K562 treated with DMSO at 1 percent for 48 hours (cell line): ENCODE data around the gene SMARCD3. TPM values are rescaled to one million over a fixed set of nuclear protein-coding genes. Genes with fewer than 3 reads are reported as not detected.

Source experiments
- total RNA-seq: library from RNA; unstranded; fragments of 300-600 nt; gene quantifications from 2 replicates; pipeline ENCODE4 v1.2.3, GENCODE V29; 2022; ENCODE audit warnings: low replicate concordance; ENCODE audit errors: extremely low read depth

The SMARCD3 gene
- not detected in 2 replicates for total RNA-seq

DNA sequence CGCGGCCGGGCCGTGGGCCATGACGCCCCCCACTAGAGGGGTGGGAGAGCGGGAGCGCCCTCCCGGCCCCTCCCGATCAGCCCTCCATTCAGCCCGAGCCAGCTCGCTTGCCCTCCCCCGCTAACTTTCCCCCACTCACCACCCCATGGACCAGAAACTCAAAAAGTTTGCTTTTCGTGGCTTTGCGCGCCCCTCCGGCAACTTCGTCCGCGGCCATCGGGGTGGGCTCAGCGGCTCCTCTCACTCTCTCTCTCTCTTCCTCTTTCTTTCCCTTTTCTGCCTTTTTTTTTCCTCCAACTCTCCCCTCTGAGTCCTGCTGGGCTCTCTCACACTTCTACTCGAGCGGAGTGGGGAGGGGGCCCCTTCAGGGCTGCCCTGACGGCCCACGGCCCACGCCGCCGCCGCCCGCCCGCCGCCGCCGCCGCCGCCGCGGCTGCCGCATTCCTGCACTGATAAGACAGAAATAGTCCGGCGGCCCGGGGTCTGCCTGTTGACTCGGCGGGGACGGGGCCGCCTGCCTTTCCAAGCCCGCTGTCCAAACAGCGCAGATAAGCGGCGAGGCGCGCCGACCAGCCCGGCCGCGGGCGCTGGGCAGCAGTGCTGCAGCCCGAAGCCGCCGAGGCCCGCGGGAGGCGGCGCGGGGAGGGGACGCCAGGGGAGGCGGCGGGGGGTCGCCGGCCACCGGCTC, at the start of gene SMARCD3:
SMARCD3 (minus strand) TSS at position 349 of the 688 bp plus-strand sequence; CDS start at position 217, 132 bp downstream.

DNA sequence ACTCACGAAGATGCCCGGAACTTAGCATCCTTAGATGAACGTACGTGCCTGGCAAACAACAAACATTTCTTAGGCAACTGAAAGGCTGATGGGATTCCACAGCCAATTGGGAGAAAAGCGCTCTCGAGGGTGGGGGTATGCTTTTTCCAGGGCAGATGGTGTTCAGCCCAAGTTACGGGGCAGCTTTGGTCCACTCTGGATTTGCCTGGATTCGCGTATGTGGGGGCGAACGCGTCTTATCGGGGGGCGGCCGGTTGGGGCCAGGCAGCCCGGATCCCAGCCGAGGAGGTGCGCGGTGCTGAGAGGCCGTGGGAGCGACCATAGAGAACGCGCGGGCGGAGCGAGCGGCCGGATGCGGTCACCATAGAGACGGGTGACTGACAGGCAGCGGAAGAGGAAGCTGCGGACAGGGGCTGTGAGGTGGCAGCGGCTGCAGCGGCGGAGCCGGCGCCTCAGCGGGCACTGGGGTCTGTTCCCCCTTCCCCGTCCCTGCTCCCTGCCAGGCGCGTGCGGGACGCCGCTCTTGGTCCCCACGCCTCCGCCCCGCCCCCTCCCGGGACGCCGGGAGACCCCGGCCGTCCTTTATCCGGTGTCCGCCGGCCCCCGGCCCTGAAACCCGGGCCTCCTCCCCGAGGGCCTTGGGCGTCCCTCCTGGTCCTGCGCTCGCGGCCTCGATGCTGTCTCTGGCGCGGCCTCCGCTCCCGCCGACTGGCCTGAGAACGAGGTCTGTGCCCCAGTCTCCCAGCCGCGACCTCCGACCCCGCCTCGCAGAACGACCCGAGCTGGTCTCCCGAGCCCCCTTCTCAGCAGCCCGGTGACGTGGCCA, 16.2 kb downstream of the SMARCD3 start, which contains the start of gene CHPF2:
CHPF2 (plus strand) TSS at position 393 of the 826 bp plus-strand sequence. CDS start 1,529 bp downstream, outside the sequence.

DNA sequence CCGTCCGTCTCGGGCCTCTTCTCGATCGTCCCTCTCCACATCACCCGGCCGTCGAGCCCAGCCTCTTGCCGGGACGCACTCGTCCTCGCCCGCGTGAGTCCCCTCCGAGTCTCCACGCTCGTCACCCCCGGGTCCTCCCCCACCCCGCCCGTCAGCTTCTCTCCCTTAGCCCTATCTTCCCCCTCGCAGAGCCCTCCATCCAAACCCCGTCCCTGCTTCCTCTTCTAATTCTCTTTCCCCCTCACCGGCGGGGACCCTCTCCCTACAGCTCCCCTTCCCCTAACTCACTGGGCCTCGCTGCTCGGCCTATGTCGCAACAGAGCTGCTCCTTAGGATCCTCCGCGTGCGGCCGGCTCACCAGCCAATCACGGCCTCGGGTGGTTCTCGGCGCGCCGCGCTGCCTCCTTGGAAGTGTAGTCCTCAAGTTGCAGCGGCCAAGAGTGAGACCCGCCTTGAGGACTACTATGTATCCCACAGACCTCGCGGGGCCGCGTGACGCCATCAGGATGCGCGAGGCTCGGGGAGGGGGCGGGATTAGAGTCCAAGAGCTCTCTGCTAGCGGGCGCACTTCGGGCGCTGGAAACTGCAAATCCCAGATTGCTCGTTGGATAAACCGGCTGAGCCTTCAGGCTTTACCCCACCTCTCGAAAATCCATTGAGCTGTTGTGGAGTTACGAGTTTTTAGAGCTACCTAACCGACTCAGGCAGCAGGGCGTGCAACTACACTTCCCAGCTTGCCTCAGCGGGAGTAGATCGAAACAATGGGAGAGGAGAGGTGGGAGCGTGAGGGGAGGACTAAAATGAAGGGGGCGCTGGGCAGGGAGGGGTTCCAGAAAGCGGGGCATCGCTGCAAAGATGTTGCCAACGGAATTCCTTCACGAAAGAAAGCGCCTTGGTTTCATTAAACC, 21.4 kb downstream of the SMARCD3 start, which contains the start of gene ABCF2:
ABCF2 (minus strand) TSS at position 331 of the 908 bp plus-strand sequence. CDS start 747 bp downstream, outside the sequence.

DNA sequence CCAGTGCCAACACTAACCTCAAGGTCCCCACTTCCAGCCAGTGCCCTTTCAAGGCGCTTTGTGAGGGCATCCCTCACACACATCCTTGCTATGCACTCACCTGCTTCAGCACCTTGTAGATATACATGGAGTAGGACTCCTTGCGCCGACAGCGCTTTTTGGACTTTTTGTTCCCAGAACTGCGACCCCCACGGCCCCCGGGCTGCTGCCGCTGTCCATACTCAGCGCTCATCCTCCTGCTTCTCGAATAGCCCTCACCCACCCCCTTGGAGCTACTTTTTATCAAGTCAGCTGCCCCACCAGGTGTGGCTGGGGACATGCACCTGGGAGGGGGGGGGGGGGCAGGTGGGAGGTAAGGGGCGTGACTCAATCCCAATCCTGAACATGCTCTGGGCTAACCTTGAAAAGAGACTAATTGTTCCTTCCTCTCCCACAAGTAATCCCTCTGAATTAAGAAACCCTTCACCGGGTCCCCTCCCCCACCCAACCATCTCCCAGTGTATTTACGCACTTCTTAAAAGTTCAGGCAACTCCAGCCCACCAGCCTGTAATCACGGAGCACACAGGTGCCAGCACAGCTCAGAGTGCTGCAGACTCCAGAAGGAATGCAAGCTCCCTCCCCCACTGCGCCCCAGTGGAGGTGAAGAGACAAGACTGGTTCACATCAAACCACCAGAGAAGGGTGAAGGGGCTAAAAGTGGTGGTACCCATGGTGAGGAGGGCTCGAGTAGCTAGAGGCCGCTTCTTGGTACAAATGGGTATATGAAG, 38.2 kb downstream of the SMARCD3 start, which contains the start of gene H2BK1:
H2BK1 (minus strand) TSS at position 402 of the 768 bp plus-strand sequence; CDS start at position 232, 170 bp downstream.

Other genes with a start within 250 kb of the SMARCD3 start
- not detected in 2 replicates for gene ATG9B, start 224.2 kb downstream of the SMARCD3 start, total RNA-seq
- gene ABCB8, start 220.2 kb downstream of the SMARCD3 start, total RNA-seq, result not detected in 2 replicates
- not detected in 2 replicates for gene ASIC3, start 200.2 kb downstream of the SMARCD3 start, total RNA-seq
- gene CDK5, start 190.8 kb downstream of the SMARCD3 start, total RNA-seq, result not detected in 2 replicates
- gene SLC4A2, start 189.1 kb downstream of the SMARCD3 start, total RNA-seq, result 232 TPM in 1 of 2 replicates, not detected in the other
- not detected in 2 replicates for gene FASTK, start 167.9 kb downstream of the SMARCD3 start, total RNA-seq
- gene TMUB1, start 165.2 kb downstream of the SMARCD3 start, total RNA-seq, result not detected in 2 replicates
- not detected in 2 replicates for gene AGAP3, start 162.2 kb downstream of the SMARCD3 start, total RNA-seq
- gene GBX1, start 81.0 kb downstream of the SMARCD3 start, total RNA-seq, result not detected in 2 replicates
- not detected in 2 replicates for gene ASB10, start 61.4 kb downstream of the SMARCD3 start, total RNA-seq
- gene H2BK1, start 38.2 kb downstream of the SMARCD3 start, total RNA-seq, result not detected in 2 replicates
- gene ABCF2, start 21.5 kb downstream of the SMARCD3 start, total RNA-seq, result not detected in 2 replicates
- gene CHPF2, start 16.2 kb downstream of the SMARCD3 start, total RNA-seq, result not detected in 2 replicates
- gene NUB1, start 93.1 kb upstream of the SMARCD3 start, total RNA-seq, result not detected in 2 replicates
- not detected in 2 replicates for gene WDR86, start 161.3 kb upstream of the SMARCD3 start, total RNA-seq
- not detected in 2 replicates for gene CRYGN, start 191.4 kb upstream of the SMARCD3 start, total RNA-seq